Neural cell (in vitro differentiated cells): Measurements from ENCODE around the gene VEGFB. TPM values are rescaled to one million over a fixed set of nuclear protein-coding genes. Genes with fewer than 3 reads are reported as not detected.

Experiments
- polyA plus RNA-seq: library from polyadenylated mRNA; depleted of rRNA; stranded (reverse); fragments of >200 nt; gene quantifications from 2 replicates; pipeline ENCODE4 v1.2.3, GENCODE V29; 2014

Gene VEGFB
- polyA plus RNA-seq, 1 donor from 2014 or later: 4.8 TPM

Other genes with a start within 250 kb of the VEGFB start
- gene OTUB1, start 248.1 kb upstream of the VEGFB start, polyA plus RNA-seq: 103 and 131 TPM in 2 replicates
- gene FLRT1, start 198.7 kb upstream of the VEGFB start, polyA plus RNA-seq: 2.6 and 3.5 TPM in 2 replicates
- 19.9 and 30.8 TPM in 2 replicates for gene MACROD1, start 68.5 kb upstream of the VEGFB start, polyA plus RNA-seq
- gene STIP1, start 48.4 kb upstream of the VEGFB start, polyA plus RNA-seq: 161 and 174 TPM in 2 replicates
- gene FERMT3, start 27.9 kb upstream of the VEGFB start, polyA plus RNA-seq: 0.89 TPM in 1 of 2 replicates, not detected in the other
- gene TRPT1, start 8.4 kb upstream of the VEGFB start, polyA plus RNA-seq: 67.2 and 75.8 TPM in 2 replicates
- 47.3 and 62.1 TPM in 2 replicates for gene NUDT22, start 8.3 kb upstream of the VEGFB start, polyA plus RNA-seq
- 20.3 and 23.9 TPM in 2 replicates for gene DNAJC4, start 4.0 kb upstream of the VEGFB start, polyA plus RNA-seq
- 36.9 and 47.4 TPM in 2 replicates for gene FKBP2, start 6.5 kb downstream of the VEGFB start, polyA plus RNA-seq
- gene PPP1R14B, start 12.4 kb downstream of the VEGFB start, polyA plus RNA-seq: 400 and 475 TPM in 2 replicates
- 2.1 and 3.4 TPM in 2 replicates for gene PLCB3, start 16.9 kb downstream of the VEGFB start, polyA plus RNA-seq
- gene BAD, start 50.1 kb downstream of the VEGFB start, polyA plus RNA-seq: 219 and 228 TPM in 2 replicates
- gene GPR137, start 51.3 kb downstream of the VEGFB start, polyA plus RNA-seq: 34.1 and 40.1 TPM in 2 replicates
- 0.60 and 1.0 TPM in 2 replicates for gene KCNK4, start 56.7 kb downstream of the VEGFB start, polyA plus RNA-seq
- 3.4 TPM in 1 of 2 replicates, not detected in the other for gene CATSPERZ, start 65.8 kb downstream of the VEGFB start, polyA plus RNA-seq
- gene ESRRA, start 70.9 kb downstream of the VEGFB start, polyA plus RNA-seq: 29.0 and 30.0 TPM in 2 replicates
- gene TRMT112, start 83.0 kb downstream of the VEGFB start, polyA plus RNA-seq: 278 and 335 TPM in 2 replicates
- gene PRDX5, start 83.5 kb downstream of the VEGFB start, polyA plus RNA-seq: 452 and 489 TPM in 2 replicates
- 1.3 and 5.4 TPM in 2 replicates for gene CCDC88B, start 105.6 kb downstream of the VEGFB start, polyA plus RNA-seq
- gene RPS6KA4, start 124.6 kb downstream of the VEGFB start, polyA plus RNA-seq: 16.7 and 24.6 TPM in 2 replicates